ENCODE results near the gene UBN1. TPM values are rescaled to one million over a fixed set of nuclear protein-coding genes. Genes with fewer than 3 reads are reported as not detected.

Gene UBN1
- total RNA-seq, 3 donors from 2014 or later: 41.3 to 42.7 (median 41.6) TPM

DNA sequence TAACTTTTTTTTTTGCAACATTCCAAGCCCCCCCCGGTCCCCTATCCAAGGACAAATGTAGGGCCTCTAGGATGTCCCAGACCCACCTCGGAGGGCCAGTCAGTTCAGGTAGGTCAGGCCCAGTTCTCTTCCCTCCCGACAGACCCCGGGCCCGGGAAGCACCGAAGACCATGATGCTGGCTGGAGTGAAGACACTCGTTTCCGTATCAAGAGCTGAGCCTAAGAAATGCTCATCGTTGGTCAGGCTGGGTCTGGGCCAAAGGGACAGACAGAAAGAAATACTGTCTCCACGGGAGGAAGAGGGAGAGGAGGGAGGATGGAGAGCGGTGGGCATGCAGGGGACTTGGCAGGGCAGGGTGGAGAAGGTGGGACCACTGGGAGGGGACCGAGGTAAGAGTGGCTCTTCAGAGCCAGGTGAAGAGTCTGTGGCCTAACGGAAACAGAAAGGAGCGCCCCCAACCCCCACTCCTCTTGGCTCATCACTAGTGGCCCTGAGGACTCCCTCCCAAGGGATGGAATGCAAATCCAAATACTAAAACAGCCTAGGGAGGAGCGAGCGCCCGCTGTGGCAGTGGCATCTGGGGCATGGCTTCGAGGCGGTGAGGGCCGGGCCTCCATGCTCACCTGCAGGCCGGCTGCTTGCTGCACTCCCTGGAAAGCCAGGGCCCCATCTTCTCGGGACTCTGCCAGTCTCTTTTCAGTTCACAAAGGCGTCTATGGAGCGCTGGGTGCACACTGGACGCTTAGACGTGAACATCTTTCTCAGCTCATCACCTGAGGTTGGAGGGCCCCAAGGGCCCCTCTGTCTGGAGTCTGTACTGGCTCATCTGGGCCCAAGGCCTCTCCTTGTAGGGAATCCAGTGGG lies 43.2 kb upstream of the UBN1 start:
- peaks cover 25% of the 10 kb centered on the region for H3K4me1 ChIP-seq (ENCODE audit: low read depth)
- H3K36me3 ChIP-seq (ENCODE audit: low read depth): no peaks in the 10 kb centered on the region
- no peaks in the 10 kb centered on the region for H3K9me3 ChIP-seq
- TF ChIP-seq, protein P1, sequence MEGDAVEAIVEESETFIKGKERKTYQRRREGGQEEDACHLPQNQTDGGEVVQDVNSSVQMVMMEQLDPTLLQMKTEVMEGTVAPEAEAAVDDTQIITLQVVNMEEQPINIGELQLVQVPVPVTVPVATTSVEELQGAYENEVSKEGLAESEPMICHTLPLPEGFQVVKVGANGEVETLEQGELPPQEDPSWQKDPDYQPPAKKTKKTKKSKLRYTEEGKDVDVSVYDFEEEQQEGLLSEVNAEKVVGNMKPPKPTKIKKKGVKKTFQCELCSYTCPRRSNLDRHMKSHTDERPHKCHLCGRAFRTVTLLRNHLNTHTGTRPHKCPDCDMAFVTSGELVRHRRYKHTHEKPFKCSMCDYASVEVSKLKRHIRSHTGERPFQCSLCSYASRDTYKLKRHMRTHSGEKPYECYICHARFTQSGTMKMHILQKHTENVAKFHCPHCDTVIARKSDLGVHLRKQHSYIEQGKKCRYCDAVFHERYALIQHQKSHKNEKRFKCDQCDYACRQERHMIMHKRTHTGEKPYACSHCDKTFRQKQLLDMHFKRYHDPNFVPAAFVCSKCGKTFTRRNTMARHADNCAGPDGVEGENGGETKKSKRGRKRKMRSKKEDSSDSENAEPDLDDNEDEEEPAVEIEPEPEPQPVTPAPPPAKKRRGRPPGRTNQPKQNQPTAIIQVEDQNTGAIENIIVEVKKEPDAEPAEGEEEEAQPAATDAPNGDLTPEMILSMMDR (IDR thresholded peaks at IDR 0.05): no peak
- no peak for ATAC-seq
- intact Hi-C loops (cut with DNase I, micrococcal nuclease): no loop called here
- no peak for DNase-seq
- H3K4me3 ChIP-seq: no peak overlapping the region

DNA sequence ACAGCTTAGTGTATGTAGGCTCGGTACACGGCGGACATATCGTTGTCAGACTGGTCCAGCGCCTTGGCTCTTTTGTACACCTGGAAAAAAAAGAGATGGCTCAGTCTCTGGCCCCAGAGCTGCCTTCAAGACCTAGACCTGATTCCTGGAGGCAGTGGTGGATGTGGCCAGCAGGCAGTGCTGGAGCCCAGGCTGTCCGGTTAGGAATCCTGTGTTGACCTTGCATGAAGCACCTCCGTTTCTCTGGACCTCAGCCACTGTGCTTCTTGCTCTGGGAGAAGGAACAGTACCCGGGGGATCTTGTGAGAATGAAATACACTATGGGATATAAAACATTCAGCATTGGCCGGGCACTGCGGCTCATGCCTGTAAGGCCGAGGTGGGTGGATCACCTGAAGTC lies 42.0 kb upstream of the UBN1 start:
- H3K36me3 ChIP-seq (ENCODE audit: low read depth): no peaks in the 10 kb centered on the region

DNA sequence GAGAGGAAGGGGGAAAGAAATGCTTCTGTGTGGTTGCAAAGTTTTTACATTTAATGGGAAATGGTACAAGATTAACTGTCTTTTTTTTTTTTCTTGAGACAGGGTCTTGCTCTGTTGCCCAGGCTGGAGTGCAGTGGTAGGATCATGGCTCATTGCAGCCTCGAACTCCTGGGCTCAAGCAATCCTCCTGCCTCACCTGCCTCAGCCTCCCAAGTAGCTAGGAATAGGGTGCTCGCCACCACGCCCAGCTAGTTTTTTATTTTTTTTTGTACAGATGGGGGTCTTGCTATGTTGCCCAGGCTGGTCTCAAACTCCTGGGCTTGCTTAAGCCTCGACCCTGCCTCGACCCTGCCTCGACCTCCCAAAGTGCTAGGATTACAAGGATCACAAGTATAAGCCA lies 41.0 kb upstream of the UBN1 start:
- H3K4me1 ChIP-seq (ENCODE audit: low read depth): peaks cover 12% of the 10 kb centered on the region
- H3K4me3 ChIP-seq: no peak overlapping the region
- no peak for DNase-seq
- H3K36me3 ChIP-seq (ENCODE audit: low read depth): no peaks in the 10 kb centered on the region
- TF ChIP-seq, protein P1 (IDR thresholded peaks at IDR 0.05): no peak
- H3K9me3 ChIP-seq: no peaks in the 10 kb centered on the region
- intact Hi-C loops (cut with DNase I, micrococcal nuclease): no loop called here
- no peak for ATAC-seq

More for the DNA sequence above, 42.0 kb upstream of the UBN1 start:
- Histone ChIP-seq H3K9me3 (no peaks in the 10 kb centered on the region), H3K4me1 (ENCODE audit: low read depth) (peaks cover 19% of the 10 kb centered on the region), H3K4me3 (no peak overlapping the region)
- no peak for DNase-seq
- intact Hi-C loops (cut with DNase I, micrococcal nuclease): no loop called here
- TF ChIP-seq, protein P1 (IDR thresholded peaks at IDR 0.05): no peak
- ATAC-seq: no peak

DNA sequence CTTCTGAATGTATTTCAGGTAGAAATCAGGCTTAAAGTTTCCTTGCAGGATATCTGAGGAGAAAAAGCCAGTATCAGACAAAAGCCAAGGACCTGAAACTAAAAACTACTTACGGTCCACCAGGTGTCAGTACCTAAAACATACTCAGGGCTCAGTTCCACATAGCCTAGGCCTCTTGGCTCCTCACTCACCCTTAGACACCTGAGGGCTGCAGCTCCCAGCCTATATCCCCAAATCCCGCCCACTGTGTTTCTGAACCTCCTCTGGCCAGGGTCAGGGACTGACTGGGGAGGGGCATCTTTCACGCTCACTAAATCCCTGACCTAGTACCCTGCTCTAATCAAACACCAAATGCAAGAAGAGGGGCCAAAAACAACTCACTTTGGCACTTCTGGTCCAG lies 36.0 kb upstream of the UBN1 start:
- TF ChIP-seq, protein P1 (IDR thresholded peaks at IDR 0.05): no peak
- DNase-seq (no peak), ATAC-seq (no peak)
- intact Hi-C loops (cut with DNase I, micrococcal nuclease): no loop called here
- Histone ChIP-seq H3K36me3 (ENCODE audit: low read depth) (no peaks in the 10 kb centered on the region), H3K4me1 (ENCODE audit: low read depth) (no peaks in the 10 kb centered on the region), H3K4me3 (no peak overlapping the region), H3K9me3 (no peaks in the 10 kb centered on the region)

DNA sequence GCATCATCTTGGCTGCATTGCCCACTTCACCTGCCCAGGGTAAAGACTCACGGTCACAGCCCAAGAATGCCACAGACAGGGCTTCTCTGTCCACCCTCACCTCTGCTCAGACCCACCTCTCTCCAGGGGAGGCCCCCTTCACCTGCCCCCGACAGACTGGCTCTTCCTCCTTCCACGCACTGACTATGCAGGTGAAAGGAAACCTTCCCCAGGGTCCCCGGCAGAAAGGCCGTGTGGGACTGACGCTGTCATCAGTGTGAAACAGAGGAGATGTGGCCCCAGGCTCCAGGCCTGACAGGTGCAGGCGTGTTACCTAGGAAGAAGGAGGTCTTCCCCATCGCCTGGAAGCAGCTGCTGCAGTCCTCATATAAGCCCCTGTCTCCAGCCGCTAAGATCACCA lies 35.5 kb upstream of the UBN1 start:
- Histone ChIP-seq H3K4me3 (no peak overlapping the region), H3K4me1 (ENCODE audit: low read depth) (no peaks in the 10 kb centered on the region), H3K36me3 (ENCODE audit: low read depth) (no peaks in the 10 kb centered on the region), H3K9me3 (no peaks in the 10 kb centered on the region)
- intact Hi-C loops (cut with DNase I, micrococcal nuclease): no loop called here
- TF ChIP-seq, protein P1 (IDR thresholded peaks at IDR 0.05): no peak
- DNase-seq (no peak), ATAC-seq (no peak)
